Measurements from ENCODE around the gene LYPLAL1. TPM values are rescaled to one million over a fixed set of nuclear protein-coding genes. Genes with fewer than 3 reads are reported as not detected.

The LYPLAL1 gene
- total and polyA plus RNA-seq, 2 of the 4 experiments (the other 2 are of a cell fraction) = 4.8 to 7.5 TPM

DNA sequence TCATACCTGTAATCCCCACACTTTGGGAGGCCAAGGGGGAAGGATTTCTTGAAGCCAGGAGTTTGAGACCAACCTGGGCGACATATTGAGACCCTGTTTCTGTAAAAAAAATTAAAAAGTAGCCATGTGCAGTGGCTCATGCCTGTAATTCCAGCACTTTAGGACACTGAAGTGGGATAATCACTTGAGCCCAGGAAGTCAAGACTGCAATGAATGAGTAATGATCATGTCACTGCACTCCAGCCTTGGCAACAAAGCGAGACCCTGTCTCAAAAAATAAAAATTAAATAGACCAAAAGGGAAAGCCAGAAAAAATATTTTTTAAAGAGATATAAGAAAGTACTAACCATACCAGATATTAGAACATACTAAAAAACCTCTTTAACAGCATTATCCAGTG, 44.7 kb upstream of the LYPLAL1 start:
- POLR2A ChIA-PET (ENCODE audit: unreplicated experiment) = no interaction called here
- CTCF ChIA-PET = no interaction called here
- Histone ChIP-seq H3K9me3 (ENCODE audit: control insufficient read depth, insufficient read depth, low read length) (no peaks in the 10 kb centered on the region), H2AK5ac (ENCODE audit: low read depth, low read length) (no peak overlapping the region), H3K18ac (ENCODE audit: low read depth, low read length) (no peak overlapping the region), H3K9ac (ENCODE audit: low read depth, low read length) (no peak overlapping the region), H2BK20ac (ENCODE audit: low read depth, low read length) (no peak overlapping the region), H3K4ac (ENCODE audit: low read depth, low read length) (no peak overlapping the region), H4K5ac (ENCODE audit: low read depth, low read length) (no peak overlapping the region), H3K9me1 (ENCODE audit: insufficient read depth, low read length) (no peaks in the 10 kb centered on the region), H3K27me3 (ENCODE audit: control insufficient read depth, insufficient read depth, low read length) (no peaks in the 10 kb centered on the region), H2BK5ac (ENCODE audit: low read depth, low read length, poor library complexity, severe bottlenecking) (no peak overlapping the region), H2BK15ac (ENCODE audit: low read depth, low read length) (no peak overlapping the region), H3K4me2 (ENCODE audit: low read depth, low read length) (no peak overlapping the region), H3K4me1 (ENCODE audit: control insufficient read depth, insufficient read depth, low read length) (no peaks in the 10 kb centered on the region), H2BK120ac (ENCODE audit: low read depth, low read length) (no peak overlapping the region), H4K8ac (ENCODE audit: low read depth in 2 of 2, low read length in 2 of 2) (no peak overlapping the region), H2AK9ac (replicated peaks; ENCODE audit: low read depth, low read length, poor library complexity) (no peak overlapping the region), H3K23ac (ENCODE audit: low read depth, low read length) (no peak overlapping the region), H2AFZ (replicated peaks; ENCODE audit: low read length, poor library complexity) (no peak overlapping the region), H3K36me3 (ENCODE audit: control insufficient read depth, insufficient read depth, low read length) (no peaks in the 10 kb centered on the region), H4K20me1 (ENCODE audit: insufficient read depth, low read length) (no peaks in the 10 kb centered on the region), H4K91ac (ENCODE audit: insufficient read depth, low read depth, low read length) (no peak overlapping the region), H3K56ac (ENCODE audit: extremely low read depth, insufficient read depth, low read length) (no peak overlapping the region), H3K27ac (ENCODE audit: insufficient read depth, low read length) (no peak overlapping the region), H3K4me3 (ENCODE audit: insufficient read depth, low read depth, low read length) (no peak overlapping the region), H3K14ac (replicated peaks; ENCODE audit: low read depth, low read length) (no peak overlapping the region), H3K79me1 (ENCODE audit: low read depth in 1 of 2, low read length in 2 of 2) (no peaks in the 10 kb centered on the region)
- whole genome bisulfite sequencing, 2 experiments (ENCODE audit: extremely low coverage in 2 of 2, insufficient read length in 1 of 2) = no CpG with 5 or more reads among the region's 2 CpGs
- intact Hi-C loops (cut with micrococcal nuclease) (no loop called here), in situ Hi-C loops (cut with MboI; ENCODE audit: low sequenced_read_pairs) (no loop called here), dilution Hi-C loops (cut with HindIII; ENCODE audit: low sequenced_read_pairs, unreplicated experiment) (no loop called here)
- no peak for DNase-seq
- TF ChIP-seq RCOR1 (IDR thresholded peaks at IDR 0.05; ENCODE audit: insufficient replicate concordance, low read length) (no peak), FOS (IDR thresholded peaks at IDR 0.05; ENCODE audit: low read depth, low read length) (no peak), RFX5 (IDR thresholded peaks at IDR 0.05; ENCODE audit: low read depth, low read length) (no peak), CHD1 (IDR thresholded peaks at IDR 0.05; ENCODE audit: low read depth, low read length) (no peak), BHLHE40 (IDR thresholded peaks at IDR 0.05; ENCODE audit: low read depth, low read length) (no peak), POLR2A (IDR thresholded peaks at IDR 0.05; ENCODE audit: low read depth, low read length) (no peak), RAD21 (IDR thresholded peaks at IDR 0.05; ENCODE audit: low read length) (no peak)
- ATAC-seq (ENCODE audit: low read depth) = no peak
- no TSS peak for BruUV-seq (replicated peaks)

All from IMR-90 (cell line).